ENCODE data around the gene FAM110D. TPM values are rescaled to one million over a fixed set of nuclear protein-coding genes. Genes with fewer than 3 reads are reported as not detected.

Gene FAM110D
- total RNA-seq, 4 donors from 2014 or later = 0.57 to 9.1 (median 3.2) TPM

DNA sequence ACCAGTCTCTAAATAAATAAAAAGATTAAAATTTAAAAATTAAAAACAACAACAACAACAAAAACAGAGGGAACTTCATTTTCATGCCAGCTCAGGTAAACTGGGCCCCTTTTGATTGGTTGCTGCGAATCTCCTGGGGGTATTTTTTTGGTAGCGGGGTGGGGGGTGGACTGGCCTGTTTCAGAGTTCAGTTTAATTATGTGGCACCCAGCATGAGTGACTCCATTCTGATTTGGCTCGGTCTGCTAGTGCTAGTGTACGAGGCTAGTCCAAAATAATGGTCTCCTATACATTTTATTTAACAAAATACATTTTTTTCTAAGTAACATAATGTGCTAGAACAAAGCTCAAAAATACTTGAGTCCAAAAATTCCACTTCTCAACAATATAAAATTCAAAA is 29.1 kb upstream of the FAM110D start:
- TF ChIP-seq, protein P1, sequence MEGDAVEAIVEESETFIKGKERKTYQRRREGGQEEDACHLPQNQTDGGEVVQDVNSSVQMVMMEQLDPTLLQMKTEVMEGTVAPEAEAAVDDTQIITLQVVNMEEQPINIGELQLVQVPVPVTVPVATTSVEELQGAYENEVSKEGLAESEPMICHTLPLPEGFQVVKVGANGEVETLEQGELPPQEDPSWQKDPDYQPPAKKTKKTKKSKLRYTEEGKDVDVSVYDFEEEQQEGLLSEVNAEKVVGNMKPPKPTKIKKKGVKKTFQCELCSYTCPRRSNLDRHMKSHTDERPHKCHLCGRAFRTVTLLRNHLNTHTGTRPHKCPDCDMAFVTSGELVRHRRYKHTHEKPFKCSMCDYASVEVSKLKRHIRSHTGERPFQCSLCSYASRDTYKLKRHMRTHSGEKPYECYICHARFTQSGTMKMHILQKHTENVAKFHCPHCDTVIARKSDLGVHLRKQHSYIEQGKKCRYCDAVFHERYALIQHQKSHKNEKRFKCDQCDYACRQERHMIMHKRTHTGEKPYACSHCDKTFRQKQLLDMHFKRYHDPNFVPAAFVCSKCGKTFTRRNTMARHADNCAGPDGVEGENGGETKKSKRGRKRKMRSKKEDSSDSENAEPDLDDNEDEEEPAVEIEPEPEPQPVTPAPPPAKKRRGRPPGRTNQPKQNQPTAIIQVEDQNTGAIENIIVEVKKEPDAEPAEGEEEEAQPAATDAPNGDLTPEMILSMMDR (IDR thresholded peaks at IDR 0.05) = no peak
- no peak overlapping the region for H3K4me3 ChIP-seq (ENCODE audit: low read depth, poor library complexity, severe bottlenecking)
- intact Hi-C loops (cut with DNase I; ENCODE audit: low total_unique reads) = no loop called here
- no peak for DNase-seq (ENCODE audit: low spot score in 2 of 2)
- WGBS, 2 donors = 89 to 92% methylated on average over 4 of the region's 4 CpGs

DNA sequence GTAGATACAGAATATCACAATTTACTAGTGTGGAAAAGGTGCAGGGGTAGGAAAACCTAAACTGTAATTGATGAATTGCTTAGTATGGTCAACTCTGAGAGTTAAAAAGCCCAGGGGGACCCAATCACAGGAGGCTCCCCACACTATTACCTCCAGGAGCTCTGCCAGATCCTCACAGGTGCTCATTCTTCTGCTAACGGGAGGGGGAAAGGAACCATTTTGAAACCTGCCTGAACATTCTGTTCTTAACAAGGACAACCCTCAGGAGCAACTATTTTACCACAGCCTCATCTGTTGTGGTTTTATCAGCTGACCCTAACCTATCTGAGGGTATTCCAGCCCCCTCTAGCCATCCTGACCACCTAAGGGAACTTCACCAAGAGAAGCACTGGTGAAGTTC is 28.2 kb upstream of the FAM110D start:
- DNase-seq (ENCODE audit: low spot score in 2 of 2) = no peak
- no peak for TF ChIP-seq POLR2A (IDR thresholded peaks at IDR 0.05)
- TF ChIP-seq, protein P1 (IDR thresholded peaks at IDR 0.05) = no peak
- intact Hi-C loops (cut with DNase I; ENCODE audit: low total_unique reads) = no loop called here
- 55 to 75% methylated on average over 1 of the region's 1 CpG for WGBS, 2 donors
- H3K4me3 ChIP-seq (ENCODE audit: low read depth, poor library complexity, severe bottlenecking) = no peak overlapping the region

DNA sequence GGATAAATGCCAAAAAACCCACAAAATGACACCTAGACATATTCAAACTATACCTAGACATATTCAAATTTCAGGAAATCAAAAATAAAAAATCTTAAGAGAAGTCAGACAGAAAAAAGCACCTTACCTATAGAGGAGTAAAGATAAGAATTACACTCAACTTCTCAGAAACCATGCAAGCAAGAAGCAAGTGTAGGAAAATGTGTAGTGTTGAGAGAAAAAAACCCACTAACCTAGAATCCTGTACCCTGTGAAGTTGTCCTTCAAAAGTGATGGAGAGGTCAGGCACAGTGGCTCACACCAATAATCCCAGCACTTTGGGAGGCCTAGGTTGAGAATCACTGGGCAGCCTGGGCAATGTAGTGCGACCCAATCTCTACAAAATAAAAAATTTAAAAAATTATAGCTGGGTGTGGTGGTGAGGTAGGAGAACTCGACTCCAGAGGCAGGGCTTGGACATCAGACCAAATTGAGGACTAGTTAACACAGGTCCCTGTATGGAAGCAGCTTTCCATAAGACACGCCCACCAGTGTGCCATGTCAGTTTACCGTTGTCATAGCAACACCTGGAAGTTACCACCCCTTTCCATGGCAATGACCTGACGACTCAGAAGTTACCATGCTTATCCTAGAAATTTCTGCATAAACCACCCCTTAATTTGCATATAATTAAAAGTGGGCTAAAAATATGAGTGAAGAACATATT is 26.6 kb upstream of the FAM110D start:
- intact Hi-C loops (cut with DNase I; ENCODE audit: low total_unique reads) = no loop called here
- no peak for TF ChIP-seq POLR2A (IDR thresholded peaks at IDR 0.05)
- TF ChIP-seq, protein P1 (IDR thresholded peaks at IDR 0.05) = no peak
- 52 to 55% methylated on average over 5 of the region's 5 CpGs for WGBS, 2 donors
- no peak overlapping the region for H3K4me3 ChIP-seq (ENCODE audit: low read depth, poor library complexity, severe bottlenecking)
- DNase-seq (ENCODE audit: low spot score in 2 of 2) = no peak

DNA sequence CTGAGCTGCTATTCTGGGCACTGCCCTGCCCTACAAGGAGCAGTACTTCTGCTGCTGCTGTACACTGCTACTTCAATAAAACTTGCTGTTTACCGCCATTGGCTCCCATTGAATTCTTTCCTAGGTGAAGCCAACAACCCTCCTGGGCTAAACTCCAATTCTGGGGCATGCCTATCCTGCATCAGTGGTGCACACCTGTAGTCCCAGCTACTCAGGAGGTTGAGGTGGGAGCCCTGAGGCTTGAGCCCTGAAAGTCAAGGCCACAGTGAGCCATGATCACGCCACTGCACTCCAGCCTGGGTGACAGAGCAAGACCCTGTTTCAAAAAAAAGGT is 26.1 kb upstream of the FAM110D start:
- H3K4me3 ChIP-seq (ENCODE audit: low read depth, poor library complexity, severe bottlenecking) = no peak overlapping the region
- intact Hi-C loops (cut with DNase I; ENCODE audit: low total_unique reads) = no loop called here
- 87 to 88% methylated on average over 2 of the region's 2 CpGs for WGBS, 2 donors
- TF ChIP-seq POLR2A (IDR thresholded peaks at IDR 0.05) = no peak
- TF ChIP-seq, protein P1 (IDR thresholded peaks at IDR 0.05) = no peak
- DNase-seq (ENCODE audit: low spot score in 2 of 2) = no peak

DNA sequence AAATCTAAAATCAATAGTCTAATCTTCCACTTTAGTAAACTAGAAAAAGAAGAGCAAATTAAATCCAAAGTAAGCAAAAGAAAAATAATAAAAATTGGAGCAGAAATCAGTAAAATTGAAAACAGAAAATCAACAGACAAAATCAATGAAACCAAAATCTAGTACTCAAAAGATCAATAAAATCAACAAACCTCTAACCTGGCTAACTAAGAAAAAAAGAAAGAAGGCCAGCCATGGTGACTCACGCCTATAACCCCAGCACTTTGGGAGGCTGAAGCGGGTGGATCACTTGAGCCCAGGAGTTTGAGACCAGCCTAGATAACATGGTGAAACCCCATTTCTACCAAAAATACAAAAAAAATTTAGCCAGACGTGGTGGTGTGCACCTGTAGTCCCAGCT is 24.4 kb upstream of the FAM110D start:
- 90 to 92% methylated on average over 3 of the region's 3 CpGs for WGBS, 2 donors
- no peak for DNase-seq (ENCODE audit: low spot score in 2 of 2)
- TF ChIP-seq, protein P1 (IDR thresholded peaks at IDR 0.05) = no peak
- no peak for TF ChIP-seq POLR2A (IDR thresholded peaks at IDR 0.05)
- H3K4me3 ChIP-seq (ENCODE audit: low read depth, poor library complexity, severe bottlenecking) = no peak overlapping the region
- intact Hi-C loops (cut with DNase I; ENCODE audit: low total_unique reads) = no loop called here

DNA sequence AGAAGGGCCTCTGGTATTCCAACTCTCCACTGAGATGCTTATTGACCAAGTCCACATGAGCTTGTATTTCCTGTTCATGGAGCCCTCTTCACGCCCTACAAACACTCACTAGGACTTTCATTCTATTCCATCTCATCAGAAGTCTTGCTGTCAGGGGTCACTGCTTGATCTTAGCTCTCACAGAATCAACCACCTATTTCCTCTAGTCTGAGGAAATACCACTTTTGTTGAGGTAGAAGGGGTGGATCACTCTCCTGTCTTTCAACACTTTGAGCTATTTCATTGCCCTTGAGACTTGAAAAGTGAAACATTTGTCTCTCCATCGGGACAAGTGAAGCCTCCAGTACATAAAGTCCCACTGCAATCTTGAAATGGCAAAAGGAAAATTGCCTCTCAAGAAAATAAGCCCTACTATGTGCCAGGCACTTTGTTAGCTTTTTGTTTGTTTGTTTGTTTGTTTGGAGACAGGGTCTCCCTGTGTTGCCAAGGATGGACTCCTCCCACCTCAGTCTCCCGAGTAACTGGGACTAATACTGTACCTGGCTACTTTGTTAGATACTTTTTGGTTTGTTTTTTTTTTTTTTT is 19.8 kb upstream of the FAM110D start:
- 74% methylated on average over 3 of the region's 3 CpGs for WGBS, 2 donors
- TF ChIP-seq POLR2A (IDR thresholded peaks at IDR 0.05) = no peak
- TF ChIP-seq, protein P1 (IDR thresholded peaks at IDR 0.05) = no peak
- DNase-seq (ENCODE audit: low spot score in 2 of 2) = no peak
- intact Hi-C loops (cut with DNase I; ENCODE audit: low total_unique reads) = no loop called here
- no peak overlapping the region for H3K4me3 ChIP-seq (ENCODE audit: low read depth, poor library complexity, severe bottlenecking)

Measured in lower leg skin (tissue), 4 donors.